ENCODE results near the gene FSTL4.

DNA sequence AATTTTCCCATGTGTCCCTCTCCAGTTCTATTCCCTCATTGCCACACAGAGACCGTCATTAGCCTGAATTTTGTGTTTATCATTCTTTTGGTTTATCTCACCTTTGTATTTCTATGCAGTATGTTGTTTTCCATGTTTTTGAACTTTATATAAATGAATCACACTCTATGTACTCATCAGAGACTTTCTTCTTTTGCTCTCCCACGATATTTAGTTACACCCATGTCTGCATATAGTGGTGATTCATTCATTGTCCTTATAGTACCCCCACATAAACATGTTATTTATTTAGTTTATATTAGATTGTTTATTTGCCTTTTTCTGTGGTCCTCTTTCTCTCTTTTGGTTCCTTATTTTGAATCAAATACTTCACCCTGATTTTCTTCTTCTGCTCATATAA lies 199.7 kb downstream of the FSTL4 start:
- TF ChIP-seq EZH2 (IDR thresholded peaks at IDR 0.05; ENCODE audit: borderline replicate concordance, insufficient read depth, low read length, poor library complexity, severe bottlenecking) (no peak), MXI1 (conservative IDR thresholded peaks at IDR 0.05; ENCODE audit: poor library complexity, severe bottlenecking) (no peak), RAD21 (conservative IDR thresholded peaks at IDR 0.05) (no peak), EP300 (conservative IDR thresholded peaks at IDR 0.05; ENCODE audit: poor library complexity, severe bottlenecking) (no peak), TAF1 (IDR thresholded peaks at IDR 0.05; ENCODE audit: low read depth) (no peak)
- TF ChIP-seq, protein P1, sequence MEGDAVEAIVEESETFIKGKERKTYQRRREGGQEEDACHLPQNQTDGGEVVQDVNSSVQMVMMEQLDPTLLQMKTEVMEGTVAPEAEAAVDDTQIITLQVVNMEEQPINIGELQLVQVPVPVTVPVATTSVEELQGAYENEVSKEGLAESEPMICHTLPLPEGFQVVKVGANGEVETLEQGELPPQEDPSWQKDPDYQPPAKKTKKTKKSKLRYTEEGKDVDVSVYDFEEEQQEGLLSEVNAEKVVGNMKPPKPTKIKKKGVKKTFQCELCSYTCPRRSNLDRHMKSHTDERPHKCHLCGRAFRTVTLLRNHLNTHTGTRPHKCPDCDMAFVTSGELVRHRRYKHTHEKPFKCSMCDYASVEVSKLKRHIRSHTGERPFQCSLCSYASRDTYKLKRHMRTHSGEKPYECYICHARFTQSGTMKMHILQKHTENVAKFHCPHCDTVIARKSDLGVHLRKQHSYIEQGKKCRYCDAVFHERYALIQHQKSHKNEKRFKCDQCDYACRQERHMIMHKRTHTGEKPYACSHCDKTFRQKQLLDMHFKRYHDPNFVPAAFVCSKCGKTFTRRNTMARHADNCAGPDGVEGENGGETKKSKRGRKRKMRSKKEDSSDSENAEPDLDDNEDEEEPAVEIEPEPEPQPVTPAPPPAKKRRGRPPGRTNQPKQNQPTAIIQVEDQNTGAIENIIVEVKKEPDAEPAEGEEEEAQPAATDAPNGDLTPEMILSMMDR (IDR thresholded peaks at IDR 0.05; ENCODE audit: poor library complexity, severe bottlenecking) = no peak
- TF ChIP-seq, protein P2, sequence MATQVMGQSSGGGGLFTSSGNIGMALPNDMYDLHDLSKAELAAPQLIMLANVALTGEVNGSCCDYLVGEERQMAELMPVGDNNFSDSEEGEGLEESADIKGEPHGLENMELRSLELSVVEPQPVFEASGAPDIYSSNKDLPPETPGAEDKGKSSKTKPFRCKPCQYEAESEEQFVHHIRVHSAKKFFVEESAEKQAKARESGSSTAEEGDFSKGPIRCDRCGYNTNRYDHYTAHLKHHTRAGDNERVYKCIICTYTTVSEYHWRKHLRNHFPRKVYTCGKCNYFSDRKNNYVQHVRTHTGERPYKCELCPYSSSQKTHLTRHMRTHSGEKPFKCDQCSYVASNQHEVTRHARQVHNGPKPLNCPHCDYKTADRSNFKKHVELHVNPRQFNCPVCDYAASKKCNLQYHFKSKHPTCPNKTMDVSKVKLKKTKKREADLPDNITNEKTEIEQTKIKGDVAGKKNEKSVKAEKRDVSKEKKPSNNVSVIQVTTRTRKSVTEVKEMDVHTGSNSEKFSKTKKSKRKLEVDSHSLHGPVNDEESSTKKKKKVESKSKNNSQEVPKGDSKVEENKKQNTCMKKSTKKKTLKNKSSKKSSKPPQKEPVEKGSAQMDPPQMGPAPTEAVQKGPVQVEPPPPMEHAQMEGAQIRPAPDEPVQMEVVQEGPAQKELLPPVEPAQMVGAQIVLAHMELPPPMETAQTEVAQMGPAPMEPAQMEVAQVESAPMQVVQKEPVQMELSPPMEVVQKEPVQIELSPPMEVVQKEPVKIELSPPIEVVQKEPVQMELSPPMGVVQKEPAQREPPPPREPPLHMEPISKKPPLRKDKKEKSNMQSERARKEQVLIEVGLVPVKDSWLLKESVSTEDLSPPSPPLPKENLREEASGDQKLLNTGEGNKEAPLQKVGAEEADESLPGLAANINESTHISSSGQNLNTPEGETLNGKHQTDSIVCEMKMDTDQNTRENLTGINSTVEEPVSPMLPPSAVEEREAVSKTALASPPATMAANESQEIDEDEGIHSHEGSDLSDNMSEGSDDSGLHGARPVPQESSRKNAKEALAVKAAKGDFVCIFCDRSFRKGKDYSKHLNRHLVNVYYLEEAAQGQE (IDR thresholded peaks at IDR 0.05; ENCODE audit: borderline replicate concordance) = no peak

Data from neural cell (in vitro differentiated cells).